GM20000 (cell line): ENCODE measurements around the gene ADORA1.

Source experiments
- DNase-seq: peaks from one replicate; pipeline ENCODE4 v3.0.0; 2012; ENCODE audit warnings: low spot score
- CTCF ChIP-seq: IDR thresholded peaks from 2 replicates; pipeline ENCODE4 v1.5.1; 2012; ENCODE audit warnings: mild to moderate bottlenecking, control low read depth; ENCODE audit errors: extremely low read depth, missing control alignments

The ADORA1 gene

DNA sequence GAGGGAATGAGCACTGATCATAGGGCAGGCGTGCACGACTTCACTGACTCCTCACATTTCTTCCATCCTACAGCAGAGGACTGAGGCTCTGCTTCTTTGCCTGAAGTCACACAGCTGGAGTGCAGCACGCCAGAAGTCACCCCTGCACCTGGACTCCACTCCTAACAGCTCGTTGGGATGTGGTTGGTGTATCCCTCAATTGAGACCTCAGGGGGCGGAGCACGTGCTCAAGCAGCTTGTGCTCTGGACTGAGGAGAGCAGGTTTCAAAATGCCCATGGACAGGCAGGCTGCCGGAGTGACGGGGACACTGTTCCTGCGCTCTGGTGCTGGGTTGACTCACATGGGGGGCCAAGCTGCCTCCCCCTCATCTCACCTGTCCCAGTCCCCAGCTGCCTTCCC is 88.0 kb downstream of the ADORA1 start:
- TF ChIP-seq CTCF, result no peak
- no peak for DNase-seq

- TF ChIP-seq CTCF, result peak; percentile 55
- DNase-seq, result peak; percentile 73
Observed at GRCh38 chr1:203216274-203217138, 89.0 kb downstream of the ADORA1 start.
